GM18526 (cell line): ENCODE results near the gene CD63.

Experiments
- POLR2A ChIP-seq: IDR thresholded peaks from 3 replicates; pipeline ENCODE4 v1.6.1; 2011; ENCODE audit not compliant: insufficient read length; ENCODE audit errors: extremely low read depth

Gene CD63

DNA sequence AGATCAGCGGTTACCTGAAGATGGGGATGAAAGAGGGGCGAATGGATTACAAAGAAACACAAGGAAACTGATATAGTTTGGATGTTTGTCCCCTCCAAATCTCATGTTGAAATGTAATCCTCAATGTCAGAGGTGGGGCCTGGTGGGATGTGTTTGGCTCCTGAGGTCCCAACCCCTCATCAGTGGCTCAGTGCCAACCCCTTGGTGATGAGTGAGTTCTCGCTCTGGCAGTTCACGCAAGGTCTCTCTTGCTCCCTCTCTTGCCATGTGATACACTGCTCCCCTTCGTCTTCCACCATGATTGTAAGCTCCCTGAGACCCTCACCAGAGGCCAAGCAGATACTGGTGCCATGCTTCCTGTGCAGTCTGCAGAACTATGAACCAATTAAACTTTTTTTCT is 49.1 kb downstream of the CD63 start:
- no peak for TF ChIP-seq POLR2A

DNA sequence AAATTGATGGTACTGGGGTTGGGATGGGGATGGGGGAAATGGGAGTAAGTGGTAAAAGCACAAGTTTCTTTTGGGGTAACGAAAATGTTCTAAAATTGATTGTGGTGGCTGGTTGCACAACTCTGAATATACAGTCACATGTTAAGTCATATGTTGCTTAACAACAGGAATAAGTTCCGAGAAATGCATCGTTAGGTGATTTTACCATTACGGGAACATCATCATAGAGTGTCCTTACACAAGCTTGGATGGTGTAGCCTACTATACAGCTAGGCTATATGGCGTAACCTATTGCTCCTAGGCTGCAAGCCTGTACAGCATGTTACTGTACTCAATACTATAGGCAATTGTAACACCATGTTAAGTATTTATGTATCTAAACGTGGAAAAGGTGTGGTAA is 52.1 kb downstream of the CD63 start:
- no peak for TF ChIP-seq POLR2A

- no peak for TF ChIP-seq POLR2A
These were observed 53.1 kb downstream of the CD63 start for GRCh38 chr12:55675666-55676065.
